Activated CD4-positive, alpha-beta T cell treated with anti-CD3 and anti-CD28 coated beads, Interleukin-10, Interleukin-2, amounts not matched to agents 100 ng/mL and 50 ng/mL, durations not matched to agents 16 hours and 8 hours (primary cell): Measurements from ENCODE around the gene FCN2.

Source experiments
- DNase-seq: peaks from one replicate; pipeline ENCODE4 v3.0.0-alpha.2; 2020

FCN2 gene

DNA sequence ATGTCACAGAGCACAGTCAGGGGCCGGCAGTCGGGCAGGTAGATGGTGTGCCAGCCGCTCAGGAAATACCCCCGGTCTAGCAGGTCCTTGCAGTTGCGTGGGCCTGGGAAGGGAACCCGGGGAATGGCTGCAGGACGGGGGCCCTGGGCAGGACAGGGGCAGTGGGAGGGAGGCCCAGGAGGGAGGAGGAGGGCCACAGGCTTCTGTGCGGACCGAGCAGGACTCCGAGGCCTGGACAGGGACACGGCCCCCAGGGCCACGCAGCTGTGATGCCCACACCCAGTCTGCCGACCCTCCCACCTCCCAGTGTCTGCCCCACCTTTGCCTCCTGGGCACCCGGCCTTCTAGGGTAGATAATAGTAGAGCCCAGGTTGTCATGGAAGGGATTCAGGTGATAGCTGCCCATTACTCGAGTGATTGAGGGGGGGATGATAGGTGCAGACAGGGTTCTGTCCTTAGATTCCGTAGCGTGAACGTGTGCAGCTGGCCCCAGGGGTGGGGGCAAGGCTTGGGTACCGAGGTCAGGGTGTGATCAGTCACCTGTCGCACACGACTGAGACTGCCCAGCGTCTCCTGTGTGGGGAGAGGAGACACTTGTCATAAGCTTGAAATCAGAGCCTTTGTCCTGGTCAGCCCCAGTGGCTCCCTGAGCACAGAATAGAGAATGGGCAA is 32.6 kb downstream of the FCN2 start:
- DNase-seq, result no peak

DNA sequence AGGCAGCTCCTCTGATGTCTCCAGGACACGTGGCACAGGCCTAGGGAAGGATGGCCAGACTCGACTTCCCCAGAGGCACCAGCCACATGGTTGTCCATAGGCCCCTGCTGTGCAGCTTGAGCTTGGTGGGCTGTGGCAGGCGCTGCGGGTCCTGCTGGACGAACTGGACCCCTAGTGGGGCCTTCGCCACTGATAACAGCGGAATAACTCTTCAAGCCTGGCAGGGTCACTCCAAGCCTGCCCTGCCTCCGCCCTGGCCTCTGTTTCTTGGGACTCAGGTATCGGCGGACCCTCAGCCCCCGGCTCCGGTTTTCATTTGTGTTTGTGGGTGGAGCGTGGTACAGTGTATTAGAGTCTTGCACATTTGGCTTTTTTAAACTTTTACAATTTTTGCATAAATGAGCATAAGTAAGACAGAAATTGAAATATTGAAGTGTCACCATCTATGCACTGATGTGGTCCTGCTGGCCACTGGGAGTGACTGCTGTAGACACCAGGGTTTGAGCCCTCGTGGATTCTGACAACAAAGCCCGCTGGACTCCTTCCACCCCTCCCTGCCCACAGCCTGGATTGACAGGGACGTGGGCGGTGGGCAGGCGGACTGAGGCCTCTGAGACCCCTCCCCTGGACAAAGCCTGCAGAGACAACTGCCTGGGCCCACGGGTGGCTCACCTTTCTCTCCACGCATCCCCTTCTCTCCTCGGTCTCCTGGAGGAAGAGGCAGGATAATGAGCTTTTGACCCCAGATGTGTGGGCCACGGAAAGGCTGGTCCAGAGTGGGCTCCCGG is 33.3 kb downstream of the FCN2 start:
- no peak for DNase-seq

GRCh38 chr9:134914501-134914834 is 33.9 kb downstream of the FCN2 start:
- no peak for DNase-seq

- no peak for DNase-seq
Measured at GRCh38 chr9:134915046-134915985, 34.7 kb downstream of the FCN2 start.

- DNase-seq, result no peak
Measured at GRCh38 chr9:134916161-134916665, 35.6 kb downstream of the FCN2 start.

- no peak for DNase-seq
Measured at GRCh38 chr9:134917431-134918373, 37.1 kb downstream of the FCN2 start, which contains the start of gene FCN1. Gene FCN1 (minus strand): TSS chr9:134917912. CDS start chr9:134917871, 41 bp downstream.

DNA sequence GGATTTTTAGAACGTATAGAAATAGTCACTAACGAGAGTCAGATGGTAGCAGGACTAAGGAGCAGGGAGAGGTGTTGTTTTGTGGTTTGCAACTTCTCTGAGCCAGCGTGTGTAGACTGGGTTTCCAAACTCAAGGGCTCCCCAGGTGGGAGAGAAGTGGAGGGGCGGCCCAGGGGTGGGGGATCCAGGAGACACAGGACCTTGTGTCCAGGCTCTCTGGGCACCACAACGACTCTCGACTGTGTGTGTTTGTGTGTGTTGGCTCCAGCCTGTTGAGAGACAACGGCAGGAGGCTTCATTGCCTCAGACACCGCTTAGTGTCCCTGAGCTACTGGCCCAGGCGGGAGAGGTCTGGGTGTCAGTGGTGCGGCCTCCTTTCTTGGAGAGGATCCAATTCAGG is 38.0 kb downstream of the FCN2 start:
- DNase-seq, result no peak

DNA sequence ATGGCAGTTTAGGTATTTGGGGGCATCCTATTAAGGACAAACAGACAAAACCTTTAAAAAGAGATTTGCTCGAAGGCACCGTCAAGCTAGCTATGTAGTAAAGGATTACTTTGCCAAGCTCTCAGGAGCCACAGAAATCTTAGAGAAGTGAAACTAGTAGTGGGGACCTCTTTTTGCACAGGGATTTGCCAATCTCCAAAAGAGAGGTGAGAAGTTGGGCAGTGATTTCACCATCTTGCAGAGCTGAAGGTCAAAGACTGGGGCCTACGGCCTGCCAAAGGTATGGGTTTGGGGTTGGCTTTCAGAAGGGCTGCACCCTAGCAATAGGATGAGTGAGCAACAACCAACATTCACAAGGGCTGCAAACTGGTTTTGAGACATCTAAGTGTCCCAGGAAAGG is 38.7 kb downstream of the FCN2 start:
- no peak for DNase-seq

DNA sequence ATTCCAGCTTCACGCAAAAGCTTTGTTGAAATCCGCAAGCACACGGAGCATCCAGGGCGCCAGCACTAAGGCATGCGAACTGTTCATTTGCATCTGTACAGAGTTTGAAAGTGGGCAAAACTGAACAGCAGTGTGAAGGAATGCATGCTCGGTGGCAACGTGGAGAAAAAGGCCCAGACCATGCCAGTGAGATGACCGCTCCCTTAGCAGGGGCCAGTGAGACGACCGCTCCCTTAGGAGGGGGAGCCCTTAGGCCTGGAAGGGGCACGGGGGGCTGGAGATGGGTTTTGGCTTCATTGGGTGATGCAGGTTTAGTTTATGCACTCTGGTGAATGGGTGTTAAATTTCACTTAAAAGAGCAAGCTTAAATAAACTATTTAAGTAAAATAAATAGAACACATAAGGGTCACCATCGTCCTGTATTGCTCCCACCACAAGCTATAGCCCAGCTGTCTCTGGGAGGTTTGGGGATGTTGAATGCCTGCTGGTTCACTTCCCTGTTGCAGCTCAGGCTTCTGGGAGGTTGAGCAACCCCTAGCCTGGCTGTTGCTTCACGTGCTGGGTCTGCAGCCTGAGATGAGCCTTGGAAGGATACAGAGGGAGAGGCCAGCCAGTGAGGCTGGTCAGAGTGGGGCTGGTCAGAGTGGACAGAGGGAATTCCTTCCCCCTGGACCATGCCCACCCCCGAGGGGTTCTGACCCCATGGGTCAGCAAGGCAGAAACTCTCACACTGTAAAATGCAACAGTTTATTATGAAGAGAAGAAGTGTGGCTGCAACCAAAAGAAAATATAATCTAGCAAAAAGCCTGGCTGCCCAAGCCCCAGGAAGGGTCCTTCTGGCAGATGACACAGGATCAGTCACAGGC is 41.7 kb downstream of the FCN2 start:
- no peak for DNase-seq

- DNase-seq, result no peak
Measured at GRCh38 chr9:134922932-134923240, 42.3 kb downstream of the FCN2 start.

DNA sequence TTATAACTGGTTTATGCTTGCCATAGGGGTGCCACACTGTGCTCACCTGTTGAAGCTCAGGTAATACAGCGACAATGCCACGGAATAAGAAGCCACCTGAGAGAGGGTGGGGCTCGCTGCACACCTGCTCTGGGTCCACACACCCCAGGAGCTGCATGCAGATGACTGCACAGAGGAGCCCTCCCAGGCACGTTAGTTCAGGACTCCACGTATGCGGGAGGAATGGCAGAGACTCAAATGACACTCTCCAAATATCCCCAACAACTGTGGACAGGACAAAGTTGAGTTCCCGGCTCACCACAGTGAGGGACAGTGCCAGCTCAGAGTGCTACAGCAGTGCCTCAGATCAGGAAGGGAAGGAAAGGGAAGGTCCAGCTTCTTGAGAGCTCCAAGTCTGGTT is 42.9 kb downstream of the FCN2 start:
- DNase-seq, result no peak

DNA sequence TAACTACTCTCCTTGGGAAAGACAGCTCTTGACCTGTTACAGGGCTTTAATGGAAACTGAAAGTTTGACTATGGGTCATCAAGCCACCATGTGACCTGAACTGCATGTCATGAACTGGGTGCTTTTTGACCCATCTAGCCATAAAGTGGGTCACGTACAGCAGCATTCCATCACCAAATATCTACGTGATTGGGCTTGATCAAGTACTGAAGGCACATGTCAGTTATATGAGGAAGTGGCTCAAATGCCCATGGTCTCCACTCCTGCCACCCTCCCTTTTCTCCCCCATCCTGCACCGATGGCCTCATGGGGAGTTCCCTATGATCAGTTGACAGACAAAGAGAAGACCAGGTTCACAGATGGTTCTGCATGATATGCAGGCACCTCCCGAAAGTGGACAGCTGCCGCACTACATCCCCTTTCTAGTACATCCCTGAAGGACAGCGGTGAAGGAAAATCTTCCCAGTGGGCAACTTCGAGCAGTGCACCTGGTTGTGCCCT is 44.5 kb downstream of the FCN2 start:
- DNase-seq, result no peak

GRCh38 chr9:134928436-134929192 is 48.0 kb downstream of the FCN2 start:
- no peak for DNase-seq

- DNase-seq, result no peak
Measured at GRCh38 chr9:134929193-134930158, 48.9 kb downstream of the FCN2 start.

- no peak for DNase-seq
Measured at GRCh38 chr9:134930398-134930797, 49.8 kb downstream of the FCN2 start.

DNA sequence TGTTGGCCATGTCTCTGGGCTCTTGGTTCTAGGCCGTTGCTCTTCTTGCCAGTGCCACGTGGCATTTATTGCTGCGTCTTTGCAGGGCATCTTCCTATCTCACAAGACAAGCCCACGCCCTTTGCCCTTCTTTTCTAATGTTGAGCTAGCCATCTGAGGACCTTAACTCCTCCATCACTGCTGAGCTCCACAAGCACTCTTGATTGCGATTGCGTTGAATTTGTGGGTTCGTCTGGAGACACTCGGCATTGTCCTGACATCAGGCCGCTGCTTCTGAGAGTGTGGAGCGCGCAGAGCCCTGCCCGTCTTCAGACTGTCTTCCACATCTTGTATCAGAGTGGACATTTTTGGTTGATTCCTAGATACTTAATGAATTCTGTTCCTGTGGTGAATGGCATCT is 51.6 kb downstream of the FCN2 start:
- no peak for DNase-seq

- DNase-seq, result no peak
Measured at GRCh38 chr9:134932606-134933005, 52.0 kb downstream of the FCN2 start.

- no peak for DNase-seq
Measured at GRCh38 chr9:134933076-134933659, 52.6 kb downstream of the FCN2 start.
